Loucy (cell line): ENCODE data around the gene PPP2R2B.

Experiments
- H2AFZ ChIP-seq: fragments of 200-600 bp; sonication (generic); 2 replicates; pipeline ENCODE4 v1.6.0; 2016; ENCODE audit warnings: antibody characterized with exemption, mild to moderate bottlenecking, low read length, moderate library complexity
- H3F3A ChIP-seq: fragments of 200-600 bp; 2 replicates; pipeline ENCODE4 v1.6.0; 2016; ENCODE audit warnings: antibody characterized with exemption, low read depth, mild to moderate bottlenecking
- H3K27me3 ChIP-seq: fragments of 200-600 bp; sonication (generic); 2 replicates; pipeline ENCODE4 v1.6.1; 2014; ENCODE audit warnings: low read length, mild to moderate bottlenecking; ENCODE audit not compliant: insufficient read depth, poor library complexity, severe bottlenecking
- H3K36me3 ChIP-seq: fragments of 200-600 bp; sonication (generic); 2 replicates; pipeline ENCODE4 v1.6.1; 2016; ENCODE audit warnings: low read length; ENCODE audit not compliant: insufficient read depth
- H3K4me1 ChIP-seq: fragments of 200-600 bp; sonication (generic); 2 replicates; pipeline ENCODE4 v1.5.1; 2014; ENCODE audit warnings: low read length, mild to moderate bottlenecking; ENCODE audit not compliant: insufficient read depth, poor library complexity, severe bottlenecking
- H3K4me2 ChIP-seq: fragments of 200-600 bp; sonication (generic); 2 replicates; pipeline ENCODE4 v1.6.0; 2014; ENCODE audit warnings: antibody characterized with exemption, low read length, low read depth, mild to moderate bottlenecking; ENCODE audit not compliant: poor library complexity, severe bottlenecking
- H3K4me3 ChIP-seq: fragments of 200-600 bp; sonication (generic); 2 replicates; pipeline ENCODE4 v1.5.1; 2014; ENCODE audit warnings: low read length, mild to moderate bottlenecking, mixed read lengths; ENCODE audit not compliant: poor library complexity, severe bottlenecking
- H3K79me2 ChIP-seq: fragments of 200-600 bp; sonication (generic); 2 replicates; pipeline ENCODE4 v1.6.1; 2014; ENCODE audit warnings: low read length; ENCODE audit not compliant: insufficient read depth
- H3K9ac ChIP-seq: fragments of 200-600 bp; sonication (generic); 2 replicates; pipeline ENCODE4 v1.6.0; 2014; ENCODE audit warnings: mild to moderate bottlenecking, low read depth, low read length, moderate library complexity; ENCODE audit not compliant: poor library complexity, severe bottlenecking
- H3K9me2 ChIP-seq: fragments of 200-600 bp; sonication (generic); replicated peaks from 2 replicates; pipeline ENCODE4 v1.6.1; 2016; ENCODE audit warnings: low read depth, low read length, mixed read lengths
- H3K9me3 ChIP-seq: fragments of 200-600 bp; sonication (generic); 2 replicates; pipeline ENCODE4 v1.6.1; 2014; ENCODE audit warnings: mild to moderate bottlenecking, antibody characterized with exemption, low read length, low read depth; ENCODE audit not compliant: insufficient read depth
- H4K20me1 ChIP-seq: fragments of 200-600 bp; sonication (generic); 2 replicates; pipeline ENCODE4 v1.6.0; 2014; ENCODE audit warnings: antibody characterized with exemption, low read length, mild to moderate bottlenecking; ENCODE audit not compliant: insufficient read depth, poor library complexity, severe bottlenecking
- EZH2phosphoT487 ChIP-seq: fragments of 200-600 bp; IDR thresholded peaks from 2 replicates; pipeline ENCODE4 v1.6.1; 2018; ENCODE audit warnings: antibody characterized with exemption, mild to moderate bottlenecking, moderate library complexity, borderline replicate concordance
- TF ChIP-seq, protein P1 (sequence below): fragments of 200-600 bp; sonication (generic); conservative IDR thresholded peaks from 2 replicates; pipeline ENCODE4 v1.5.1; 2014; ENCODE audit warnings: mild to moderate bottlenecking, antibody characterized with exemption, low read length

PPP2R2B gene

GRCh38 chr5:146785065-146785464 is 93.5 kb downstream of the PPP2R2B start:
- Histone ChIP-seq H3K4me2 (no peak overlapping the region), H2AFZ (no peak overlapping the region), H3K9me2 (no peaks in the 10 kb centered on the region), H3F3A (no peaks in the 10 kb centered on the region), H3K79me2 (no peaks in the 10 kb centered on the region), H3K9me3 (no peaks in the 10 kb centered on the region), H4K20me1 (no peaks in the 10 kb centered on the region), H3K4me1 (no peaks in the 10 kb centered on the region), H3K4me3 (no peak overlapping the region), H3K36me3 (no peaks in the 10 kb centered on the region), H3K9ac (no peak overlapping the region), H3K27me3 (no peaks in the 10 kb centered on the region)
- TF ChIP-seq, protein P1, sequence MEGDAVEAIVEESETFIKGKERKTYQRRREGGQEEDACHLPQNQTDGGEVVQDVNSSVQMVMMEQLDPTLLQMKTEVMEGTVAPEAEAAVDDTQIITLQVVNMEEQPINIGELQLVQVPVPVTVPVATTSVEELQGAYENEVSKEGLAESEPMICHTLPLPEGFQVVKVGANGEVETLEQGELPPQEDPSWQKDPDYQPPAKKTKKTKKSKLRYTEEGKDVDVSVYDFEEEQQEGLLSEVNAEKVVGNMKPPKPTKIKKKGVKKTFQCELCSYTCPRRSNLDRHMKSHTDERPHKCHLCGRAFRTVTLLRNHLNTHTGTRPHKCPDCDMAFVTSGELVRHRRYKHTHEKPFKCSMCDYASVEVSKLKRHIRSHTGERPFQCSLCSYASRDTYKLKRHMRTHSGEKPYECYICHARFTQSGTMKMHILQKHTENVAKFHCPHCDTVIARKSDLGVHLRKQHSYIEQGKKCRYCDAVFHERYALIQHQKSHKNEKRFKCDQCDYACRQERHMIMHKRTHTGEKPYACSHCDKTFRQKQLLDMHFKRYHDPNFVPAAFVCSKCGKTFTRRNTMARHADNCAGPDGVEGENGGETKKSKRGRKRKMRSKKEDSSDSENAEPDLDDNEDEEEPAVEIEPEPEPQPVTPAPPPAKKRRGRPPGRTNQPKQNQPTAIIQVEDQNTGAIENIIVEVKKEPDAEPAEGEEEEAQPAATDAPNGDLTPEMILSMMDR: no peak
- TF ChIP-seq EZH2phosphoT487: no peak

DNA sequence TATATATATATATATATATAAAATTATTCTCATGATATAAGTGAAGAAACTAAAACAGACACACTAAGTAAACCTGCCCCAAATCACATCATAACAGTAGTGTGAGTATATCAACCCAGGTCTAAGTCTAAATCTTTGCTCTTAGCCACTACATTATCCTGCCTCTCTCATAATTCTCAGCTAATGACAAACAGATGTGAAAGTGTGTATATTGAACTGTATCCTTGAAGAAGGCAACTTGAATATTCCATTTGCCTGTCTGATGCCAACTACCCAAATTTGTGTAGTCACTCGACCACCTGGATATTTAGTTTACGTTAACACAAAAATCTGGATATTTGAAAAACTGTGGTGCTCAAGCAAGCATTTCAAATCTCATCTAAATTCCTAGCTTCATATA is 97.4 kb downstream of the PPP2R2B start:
- Histone ChIP-seq H3K36me3 (no peaks in the 10 kb centered on the region), H3K4me2 (no peak overlapping the region), H3K4me1 (no peaks in the 10 kb centered on the region), H3K9me3 (no peaks in the 10 kb centered on the region), H3F3A (no peaks in the 10 kb centered on the region), H2AFZ (no peak overlapping the region), H3K4me3 (no peak overlapping the region), H4K20me1 (no peaks in the 10 kb centered on the region), H3K79me2 (no peaks in the 10 kb centered on the region), H3K9me2 (no peaks in the 10 kb centered on the region), H3K9ac (no peak overlapping the region), H3K27me3 (no peaks in the 10 kb centered on the region)
- TF ChIP-seq EZH2phosphoT487: no peak
- TF ChIP-seq, protein P1: no peak

DNA sequence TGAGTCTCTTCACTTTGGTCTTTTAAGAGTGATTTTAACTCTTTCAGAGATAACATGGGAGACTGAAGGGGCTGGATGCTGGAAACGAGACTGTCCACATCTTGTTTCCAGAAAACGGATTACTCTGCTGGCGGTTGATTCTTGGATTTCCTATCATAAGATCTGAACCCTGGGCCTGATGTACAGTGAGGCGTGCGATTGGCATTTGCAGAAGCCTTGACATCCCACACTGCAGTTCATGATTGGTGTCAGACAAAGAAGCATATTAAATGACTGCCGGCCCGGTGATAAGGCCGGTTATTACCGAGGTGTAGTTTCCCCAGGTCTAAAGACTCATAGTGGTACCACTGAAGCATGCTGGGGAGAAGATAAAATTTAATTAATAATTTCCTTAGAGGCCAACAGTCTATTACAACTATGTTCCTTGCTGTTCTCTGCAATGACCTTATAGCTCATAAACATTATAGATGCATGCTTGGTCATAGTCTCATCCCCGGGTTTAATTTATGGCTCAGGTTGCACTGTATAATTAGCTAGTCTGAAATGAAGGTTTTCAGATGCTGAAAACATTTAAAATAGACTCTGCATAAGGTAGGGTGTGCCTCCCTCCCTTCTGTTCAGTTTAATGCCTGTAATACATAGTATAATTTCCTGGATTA is 99.2 kb downstream of the PPP2R2B start:
- Histone ChIP-seq H3K4me1 (no peaks in the 10 kb centered on the region), H3K27me3 (no peaks in the 10 kb centered on the region), H3K9me3 (no peaks in the 10 kb centered on the region), H3K9me2 (no peaks in the 10 kb centered on the region), H3K36me3 (no peaks in the 10 kb centered on the region), H4K20me1 (no peaks in the 10 kb centered on the region), H3K9ac (no peak overlapping the region), H3F3A (no peaks in the 10 kb centered on the region), H2AFZ (no peak overlapping the region), H3K4me3 (no peak overlapping the region), H3K79me2 (no peaks in the 10 kb centered on the region), H3K4me2 (no peak overlapping the region)
- TF ChIP-seq EZH2phosphoT487: no peak
- TF ChIP-seq, protein P1: no peak
